Prostate gland (tissue), 2 donors: ENCODE data around the gene SLC38A6. TPM values are rescaled to one million over a fixed set of nuclear protein-coding genes. Genes with fewer than 3 reads are reported as not detected.
"Not testable (repeated sequence)": the region's sequence is repeated elsewhere in the genome, so short reads cannot be mapped to it uniquely, and the experiment has no call there.

Source experiments
- DNase-seq: peaks from one replicate; pipeline ENCODE4 v3.0.0-alpha.2; 2019; ENCODE audit warnings: low spot score
- H3K27ac ChIP-seq, 2 donors: fragments of 200-600 bp; sonication (generic); 2 replicates each; pipeline ENCODE4 v1.5.1; 2017 to 2019
- H3K27me3 ChIP-seq: fragments of 200-600 bp; sonication (generic); replicated peaks from 2 replicates; pipeline ENCODE4 v1.5.1; 2019; ENCODE audit not compliant: insufficient read depth
- H3K36me3 ChIP-seq, 2 donors: fragments of 200-600 bp; sonication (generic); 1 replicate in 1 of 2; 2 replicates in 1 of 2; pipeline versions ENCODE4 v1.5.1 to v1.8.1; 2017 to 2019
- H3K4me1 ChIP-seq: fragments of 200-600 bp; sonication (generic); replicated peaks from 2 replicates; pipeline ENCODE4 v1.5.1; 2019
- H3K4me3 ChIP-seq, 2 donors: fragments of 200-600 bp; sonication (generic); 2 replicates each; pipeline ENCODE4 v1.5.1; 2017 to 2019
- H3K9me3 ChIP-seq: fragments of 200-600 bp; sonication (generic); 2 replicates; pipeline ENCODE4 v1.5.1; 2017
- CTCF ChIP-seq, 4 experiments: fragments of 200-600 bp in 2 of 4; fragments of 450-650 bp in 2 of 4; sonication (generic) in 2 of 4; IDR thresholded peaks; 1 replicate in 3 of 4; 2 replicates in 1 of 4; pipeline ENCODE4 v1.5.1; 2016 to 2019; ENCODE audit warnings: antibody characterized with exemption in 4 of 4, mild to moderate bottlenecking in 2 of 4, moderate library complexity in 2 of 4
- POLR2A ChIP-seq: fragments of 450-650 bp; IDR thresholded peaks from one replicate; pipeline ENCODE4 v1.6.1; 2016; ENCODE audit warnings: antibody characterized with exemption, mild to moderate bottlenecking
- POLR2AphosphoS5 ChIP-seq: sonication (generic); formaldehyde crosslinking; IDR thresholded peaks from one replicate; pipeline ENCODE4 v1.6.1; 2017; ENCODE audit warnings: antibody characterized with exemption
- WGBS: methylation state at CpG from one replicate; pipeline ENCODE4 v1.1.5; 2018; 5-methylcytosine and 5-hydroxymethylcytosine counted together
- intact Hi-C: fragments of 100-400 bp; cut with DNase I; formaldehyde crosslinking; loops from one replicate; pipeline ENCODE4 v1.14.2; 2022
- total RNA-seq, 2 donors: library from RNA; depleted of rRNA; stranded (reverse); fragments of >200 nt; gene quantifications; one replicate each; pipeline ENCODE4 v1.1.0, GENCODE V29; 2016

Gene SLC38A6
- total RNA-seq, 2 donors from 2014 or later, result 13.7 to 15.1 TPM

GRCh38 chr14:61090432-61091216 lies 109.6 kb downstream of the SLC38A6 start:
- H3K27me3 ChIP-seq, result no peaks in the 10 kb centered on the region
- no peak overlapping the region for H3K27ac ChIP-seq
- intact Hi-C loops, result no loop called here
- DNase-seq, result no peak
- WGBS, result 94% methylated on average over 7 of the region's 7 CpGs
- TF ChIP-seq CTCF (IDR thresholded peaks at IDR 0.05) (no peak), POLR2A (no peak), POLR2AphosphoS5 (no peak)
- no peaks in the 10 kb centered on the region for H3K9me3 ChIP-seq
- H3K4me1 ChIP-seq, result no peaks in the 10 kb centered on the region
- no peaks in the 10 kb centered on the region for H3K36me3 ChIP-seq
- no peak overlapping the region for H3K4me3 ChIP-seq

GRCh38 chr14:61091657-61092273 lies 110.7 kb downstream of the SLC38A6 start:
- Histone ChIP-seq H3K4me1 (no peaks in the 10 kb centered on the region), H3K36me3 (no peaks in the 10 kb centered on the region), H3K27me3 (no peaks in the 10 kb centered on the region), H3K27ac (no peak overlapping the region), H3K9me3 (no peaks in the 10 kb centered on the region), H3K4me3 (no peak overlapping the region)
- intact Hi-C loops, result no loop called here
- 69% methylated on average over 2 of the region's 2 CpGs for WGBS
- DNase-seq, result no peak
- TF ChIP-seq POLR2A (no peak), CTCF (IDR thresholded peaks at IDR 0.05) (no peak), POLR2AphosphoS5 (no peak)

- H3K4me3 ChIP-seq, H3K36me3 ChIP-seq, intact Hi-C loops, DNase-seq, H3K27ac ChIP-seq, H3K4me1 ChIP-seq, H3K9me3 ChIP-seq, H3K27me3 ChIP-seq: not testable (repeated sequence)
- 93% methylated on average over 15 of the region's 15 CpGs for WGBS
Observed at GRCh38 chr14:61098096-61098495, 117.1 kb downstream of the SLC38A6 start.

GRCh38 chr14:61098721-61099120 lies 117.7 kb downstream of the SLC38A6 start:
- no peak for DNase-seq
- H3K27me3 ChIP-seq, result no peaks in the 10 kb centered on the region
- H3K4me3 ChIP-seq, result no peak overlapping the region
- intact Hi-C loops, result no loop called here
- H3K9me3 ChIP-seq, result no peaks in the 10 kb centered on the region
- no peaks in the 10 kb centered on the region for H3K36me3 ChIP-seq
- H3K4me1 ChIP-seq, result peaks cover 6% of the 10 kb centered on the region
- no peak for TF ChIP-seq POLR2A
- no peak for TF ChIP-seq POLR2AphosphoS5
- no peak for TF ChIP-seq CTCF (IDR thresholded peaks at IDR 0.05)
- no peak overlapping the region for H3K27ac ChIP-seq

GRCh38 chr14:61099216-61099835 lies 118.3 kb downstream of the SLC38A6 start:
- Histone ChIP-seq H3K27ac (no peak overlapping the region), H3K4me3 (no peak overlapping the region), H3K4me1 (peaks cover 6% of the 10 kb centered on the region), H3K27me3 (no peaks in the 10 kb centered on the region), H3K36me3 (no peaks in the 10 kb centered on the region), H3K9me3 (no peaks in the 10 kb centered on the region)
- WGBS, result 65% methylated on average over 4 of the region's 4 CpGs
- DNase-seq, result no peak
- TF ChIP-seq POLR2A, result no peak
- no peak for TF ChIP-seq CTCF (IDR thresholded peaks at IDR 0.05)
- TF ChIP-seq POLR2AphosphoS5, result no peak
- intact Hi-C loops, result no loop called here
